Measurements from ENCODE around the gene FGGY.
A peak's percentile ranks its signal among the peaks of the same experiment; 100 is the strongest.

Gene FGGY

GRCh38 chr1:59669752-59670312 is 372.9 kb downstream of the FGGY start:
- no peak for DNase-seq

- no peak for DNase-seq
Measured at GRCh38 chr1:59670662-59671061, 373.8 kb downstream of the FGGY start.

GRCh38 chr1:59671066-59671952 is 374.4 kb downstream of the FGGY start:
- no peak for DNase-seq

- no peak for DNase-seq
Measured at GRCh38 chr1:59671953-59672305, 375.0 kb downstream of the FGGY start.

GRCh38 chr1:59672851-59673572 is 376.1 kb downstream of the FGGY start:
- DNase-seq: no peak

GRCh38 chr1:59673573-59674450 is 376.9 kb downstream of the FGGY start:
- no peak for DNase-seq

- peak; percentile 8 for DNase-seq
Measured at GRCh38 chr1:59674595-59674994, 377.7 kb downstream of the FGGY start.

GRCh38 chr1:59675936-59676335 is 379.0 kb downstream of the FGGY start:
- DNase-seq: no peak

GRCh38 chr1:59678040-59678439 is 381.1 kb downstream of the FGGY start:
- DNase-seq: no peak

- DNase-seq: peak; percentile 27
Measured at GRCh38 chr1:59678493-59679228, 381.8 kb downstream of the FGGY start.

- DNase-seq: no peak
Measured at GRCh38 chr1:59680044-59680443, 383.1 kb downstream of the FGGY start.

GRCh38 chr1:59682396-59683080 is 385.6 kb downstream of the FGGY start:
- no peak for DNase-seq

GRCh38 chr1:59683197-59683596 is 386.3 kb downstream of the FGGY start:
- DNase-seq: no peak

- no peak for DNase-seq
Measured at GRCh38 chr1:59684698-59685097, 387.8 kb downstream of the FGGY start.

- no peak for DNase-seq
Measured at GRCh38 chr1:59685101-59685500, 388.2 kb downstream of the FGGY start.

- DNase-seq: no peak
Measured at GRCh38 chr1:59685666-59686065, 388.8 kb downstream of the FGGY start.

GRCh38 chr1:59686170-59686569 is 389.3 kb downstream of the FGGY start:
- no peak for DNase-seq

GRCh38 chr1:59686574-59686973 is 389.7 kb downstream of the FGGY start:
- no peak for DNase-seq

GRCh38 chr1:59687081-59687480 is 390.2 kb downstream of the FGGY start:
- no peak for DNase-seq

GRCh38 chr1:59688976-59689375 is 392.1 kb downstream of the FGGY start:
- DNase-seq: no peak

GRCh38 chr1:59689730-59690129 is 392.8 kb downstream of the FGGY start:
- DNase-seq: no peak
